NCI-H146 treated with DMSO at 0.1 percent for 48 hours (cell line): Measurements from ENCODE around the gene LRRC7.

Experiments
- DNase-seq: peaks from one replicate; lab custom pipeline; 2025; ENCODE audit not compliant: unreplicated experiment; lab: John Stamatoyannopoulos, UW

Gene LRRC7

DNA sequence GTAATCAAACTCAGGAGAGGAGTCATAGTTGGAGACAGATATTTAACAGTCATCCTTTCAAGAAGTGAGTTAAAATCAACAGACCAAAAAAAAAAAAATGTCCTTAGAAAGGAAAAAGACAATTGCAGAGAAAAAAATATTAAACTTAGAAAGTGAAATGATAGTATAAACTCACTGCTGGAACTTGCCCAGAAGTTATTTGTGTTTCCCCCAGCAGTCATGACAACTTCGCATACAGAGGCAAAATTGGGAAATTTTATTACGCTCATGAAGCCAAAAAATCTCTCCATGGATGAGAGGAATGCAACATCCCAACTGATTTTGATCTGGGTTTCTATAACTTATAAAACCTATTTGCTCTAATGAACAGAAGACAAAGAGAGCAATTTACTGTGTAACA is 198.2 kb downstream of the LRRC7 start:
- DNase-seq: no peak

DNA sequence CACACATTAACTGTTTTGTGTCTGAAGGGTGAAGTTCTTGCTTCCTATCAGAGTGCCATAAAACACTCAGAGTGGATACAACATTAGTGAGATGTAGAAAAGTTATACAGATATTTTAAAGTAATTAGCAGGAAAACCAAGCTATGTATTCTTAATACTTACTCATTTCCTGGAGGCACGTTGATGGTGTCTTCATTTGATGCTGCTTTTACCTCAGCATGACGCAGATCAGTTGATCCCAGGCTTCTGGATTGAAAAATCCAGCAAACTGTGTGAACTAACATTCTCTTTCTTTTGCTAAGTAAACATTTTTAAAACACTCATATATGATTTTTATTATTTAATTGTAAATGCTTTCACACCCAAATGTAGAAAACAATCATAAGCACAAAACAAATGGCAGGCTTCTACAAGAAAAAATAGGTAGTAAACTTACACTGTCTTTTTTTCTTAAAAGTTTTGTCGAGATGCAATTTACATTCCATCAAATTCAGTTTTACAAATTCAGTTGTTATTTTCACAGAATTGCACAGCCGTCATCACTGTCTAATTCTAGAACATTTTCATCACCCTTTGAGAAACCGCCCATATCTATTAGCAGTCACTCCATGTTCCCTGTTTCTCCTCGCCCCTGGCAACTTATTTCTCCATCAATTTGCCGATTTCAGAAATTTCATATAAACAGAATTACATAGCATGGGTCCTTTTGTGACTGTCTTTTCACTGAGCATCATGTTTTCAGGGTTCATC is 198.9 kb downstream of the LRRC7 start:
- DNase-seq: no peak

DNA sequence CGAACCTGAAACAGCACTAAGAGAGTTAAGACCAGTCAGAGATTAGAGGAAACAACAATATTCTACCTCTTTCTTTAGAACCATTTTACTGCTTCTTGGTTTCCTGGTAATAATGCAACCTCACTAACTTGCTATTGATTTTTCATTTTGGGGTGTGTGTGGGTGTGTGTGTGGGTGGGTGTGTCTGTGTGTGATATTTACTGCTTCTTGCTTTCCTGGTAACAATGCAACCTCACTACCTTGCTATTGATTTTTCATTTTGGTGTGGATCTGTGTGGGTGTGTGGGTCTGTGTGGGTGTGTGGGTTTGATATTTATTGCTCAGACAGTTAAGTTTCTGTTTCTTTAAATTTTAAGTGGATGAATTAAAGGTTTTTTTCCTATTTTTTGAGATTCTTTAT is 208.8 kb downstream of the LRRC7 start:
- no peak for DNase-seq

DNA sequence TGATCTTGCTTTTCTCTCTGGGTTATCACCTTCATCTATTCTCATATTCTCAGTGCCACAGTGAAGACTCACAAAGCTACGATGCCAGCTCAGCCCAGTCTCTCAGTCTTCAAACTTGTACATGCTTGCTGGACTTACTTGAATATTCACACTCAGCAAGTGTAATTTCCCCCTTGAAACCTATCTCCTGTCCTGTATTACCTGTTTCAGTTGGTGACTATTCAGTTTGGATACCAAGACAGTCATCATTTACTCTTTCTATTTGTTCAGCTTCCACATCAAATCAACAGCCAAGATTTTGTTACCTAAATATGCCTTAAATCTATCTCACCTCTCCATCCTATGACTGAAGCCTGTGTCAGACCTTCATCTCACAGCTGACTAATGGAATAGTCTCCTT is 209.7 kb downstream of the LRRC7 start:
- DNase-seq: no peak

DNA sequence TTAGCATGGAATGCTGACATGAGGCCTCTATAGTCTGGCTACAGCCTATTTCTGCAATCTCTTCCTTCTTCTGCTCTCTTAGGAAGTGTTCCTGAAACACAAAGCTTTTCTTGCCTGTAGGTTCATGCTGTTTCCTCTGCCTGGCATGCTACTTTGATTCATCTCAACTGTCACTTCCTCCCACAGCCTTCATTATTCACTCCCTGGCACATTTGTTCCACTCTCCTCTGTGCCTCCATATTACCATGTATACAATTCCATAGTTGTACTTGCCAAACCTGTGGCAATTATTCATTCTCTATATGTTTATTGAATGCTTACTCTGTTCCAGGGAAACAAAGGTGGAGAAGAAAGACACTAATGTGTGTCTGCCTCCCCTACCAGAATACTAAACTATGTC is 210.2 kb downstream of the LRRC7 start:
- no peak for DNase-seq

DNA sequence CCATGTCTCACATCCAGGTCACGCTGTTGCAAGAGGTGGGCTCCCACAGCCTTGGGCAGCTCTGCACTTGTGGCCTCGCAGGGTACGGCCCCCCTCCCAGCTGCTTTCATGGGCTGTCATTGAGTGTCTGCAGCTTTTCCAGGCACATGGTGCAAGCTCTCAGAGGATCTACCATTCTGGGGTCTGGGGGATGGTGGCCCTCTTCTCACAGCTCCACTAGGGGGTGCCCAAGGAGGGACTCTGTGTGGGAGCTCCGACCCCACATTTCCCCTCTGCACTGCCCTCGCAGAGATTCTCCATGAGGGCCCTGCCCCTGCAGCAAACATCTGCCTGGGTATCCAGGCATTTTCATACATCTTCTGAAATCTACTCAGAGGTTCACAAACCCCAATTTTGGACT is 219.4 kb downstream of the LRRC7 start:
- no peak for DNase-seq

DNA sequence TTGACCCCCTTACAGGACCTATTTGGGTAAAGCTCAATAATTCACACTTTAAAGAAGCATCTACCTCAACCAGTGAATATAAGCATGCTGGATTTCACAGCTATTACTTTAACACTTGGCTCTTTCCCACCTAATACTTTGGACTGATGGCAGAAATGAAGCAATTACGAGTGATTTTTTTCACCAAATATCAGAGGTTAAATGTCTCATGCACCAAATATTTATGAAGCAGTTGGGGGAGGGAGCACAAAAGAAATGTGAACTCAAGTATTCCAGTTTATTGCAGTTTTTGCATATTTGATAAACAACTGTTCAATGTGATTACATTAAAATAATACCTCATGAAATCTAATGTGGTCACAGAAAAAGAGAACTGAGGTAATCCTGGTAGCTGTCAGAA is 223.6 kb downstream of the LRRC7 start:
- DNase-seq: no peak

DNA sequence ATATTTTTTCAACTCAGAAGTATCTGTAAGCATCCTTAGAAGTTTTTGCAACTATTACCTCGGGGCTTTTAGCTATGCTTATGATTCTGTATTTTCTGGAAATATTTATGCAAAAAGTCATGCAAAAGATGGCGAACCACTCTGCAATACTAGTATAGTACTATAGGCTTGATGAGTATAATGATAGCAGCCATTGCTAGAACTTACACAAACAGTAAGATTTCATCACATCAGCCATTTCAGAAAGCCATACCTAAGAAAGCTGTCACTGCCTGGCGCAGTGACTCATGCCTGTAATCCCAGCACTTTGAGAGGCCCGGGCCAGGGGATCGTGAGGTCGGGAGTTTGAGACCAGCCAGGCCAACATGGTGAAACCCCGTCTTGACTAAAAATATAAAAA is 227.1 kb downstream of the LRRC7 start:
- no peak for DNase-seq

DNA sequence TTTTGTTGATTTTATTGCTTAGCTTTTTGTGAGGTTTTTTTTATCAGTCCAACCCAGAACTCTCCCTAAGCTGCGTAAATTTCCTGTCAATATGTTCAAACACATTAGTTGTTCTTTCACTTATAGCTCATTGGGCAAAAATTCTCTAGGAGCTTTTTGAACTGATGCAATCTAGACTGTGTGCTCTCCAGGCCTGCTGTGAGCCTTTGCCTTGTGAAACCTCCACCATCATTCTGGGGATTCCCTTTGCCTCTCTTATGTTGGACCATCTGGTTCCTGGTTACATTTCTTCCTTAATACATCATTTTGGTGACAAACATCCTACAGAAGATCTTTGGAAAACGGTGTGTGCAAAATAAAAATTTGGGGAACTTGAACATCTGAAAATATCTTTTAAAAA is 247.2 kb downstream of the LRRC7 start:
- DNase-seq: no peak

DNA sequence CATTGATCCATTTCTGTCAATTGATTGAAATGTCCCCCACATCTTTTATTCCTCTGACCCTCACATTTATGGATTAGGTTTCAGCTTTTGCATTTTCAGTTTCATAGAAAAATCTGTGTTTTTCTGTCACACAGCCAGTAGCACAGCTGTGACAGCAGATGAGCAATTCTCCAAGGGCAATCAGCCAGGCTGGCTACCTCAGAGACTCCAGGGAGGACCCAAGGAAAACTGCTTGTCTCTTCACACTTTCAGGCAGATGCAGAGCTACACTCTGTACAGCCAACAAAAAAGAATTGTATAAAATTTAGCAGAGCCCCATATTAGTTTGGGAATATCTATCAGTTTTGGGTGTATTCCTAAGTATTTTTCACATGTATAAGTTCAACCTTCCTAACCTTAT is 257.2 kb downstream of the LRRC7 start:
- DNase-seq: no peak

DNA sequence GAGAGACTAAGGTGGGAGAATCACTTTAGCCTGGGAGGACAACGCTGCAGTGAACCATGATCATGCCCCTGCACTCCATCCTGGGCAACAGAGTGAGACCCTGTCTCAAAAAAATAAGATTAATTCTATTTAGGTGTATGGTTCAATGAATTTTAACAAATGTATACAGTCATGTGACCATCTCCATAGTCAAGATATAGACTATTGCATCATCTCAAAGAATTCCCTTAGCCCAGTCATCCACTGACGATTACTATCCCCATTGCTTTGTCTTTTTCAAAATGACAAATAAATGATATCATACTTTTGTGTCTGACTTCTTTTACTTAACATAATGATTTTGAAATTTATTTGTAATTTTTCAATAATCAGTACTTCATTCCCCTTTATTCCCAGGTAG is 260.0 kb downstream of the LRRC7 start:
- no peak for DNase-seq

DNA sequence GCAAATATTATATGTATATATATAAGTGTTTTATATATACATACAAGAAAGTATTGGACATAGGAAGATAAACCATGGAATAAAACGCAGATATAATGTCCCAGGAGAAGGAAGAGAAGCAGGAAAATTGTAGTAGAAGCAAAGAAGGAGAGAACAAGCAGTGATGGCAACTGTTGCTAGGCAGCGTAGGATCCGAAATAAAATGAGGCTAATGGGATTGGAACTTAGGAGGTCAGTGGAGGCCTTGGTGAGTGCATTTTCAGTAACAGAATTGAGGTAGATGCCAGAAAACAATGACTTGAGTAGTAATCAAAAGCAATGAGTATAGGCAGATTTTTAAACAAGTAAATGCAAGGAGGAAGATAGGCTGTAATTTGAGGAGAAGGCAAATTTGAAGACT is 265.8 kb downstream of the LRRC7 start:
- no peak for DNase-seq

DNA sequence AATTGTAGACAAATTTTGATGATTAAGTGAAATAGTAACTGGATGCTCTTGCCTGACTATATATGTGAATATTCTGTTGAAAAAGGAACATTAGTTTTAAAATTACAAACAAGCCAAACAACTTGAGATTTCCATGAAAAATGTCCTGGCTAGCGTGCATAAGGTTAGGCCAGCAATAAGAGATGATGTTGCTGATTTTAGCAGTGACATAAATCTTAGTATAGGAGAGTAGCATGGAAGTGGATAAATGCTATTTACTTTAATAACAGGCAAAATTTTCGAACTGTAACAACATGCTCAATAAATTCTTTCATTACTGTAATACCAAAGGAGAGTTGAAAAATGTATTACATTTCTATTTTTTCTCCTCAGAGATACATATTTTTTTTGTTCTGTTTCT is 266.6 kb downstream of the LRRC7 start:
- DNase-seq: no peak

DNA sequence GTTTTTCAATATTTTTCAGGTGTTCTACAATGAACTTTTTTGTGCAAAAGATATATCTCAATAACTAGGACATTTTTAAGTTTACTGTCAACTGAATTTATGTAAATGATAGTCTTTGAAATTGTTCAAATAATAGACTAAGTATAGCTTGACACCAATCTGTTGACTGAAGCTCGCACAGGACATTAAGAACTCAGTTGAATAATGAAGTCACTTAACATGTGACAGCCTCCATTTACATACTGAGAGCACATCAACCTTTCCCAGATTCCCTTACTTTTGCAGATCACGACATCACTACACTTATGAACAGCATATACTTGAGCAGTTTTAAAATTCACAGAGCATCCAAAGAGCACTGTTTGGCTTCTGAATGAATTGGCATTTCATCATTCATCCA is 268.2 kb downstream of the LRRC7 start:
- DNase-seq: no peak

DNA sequence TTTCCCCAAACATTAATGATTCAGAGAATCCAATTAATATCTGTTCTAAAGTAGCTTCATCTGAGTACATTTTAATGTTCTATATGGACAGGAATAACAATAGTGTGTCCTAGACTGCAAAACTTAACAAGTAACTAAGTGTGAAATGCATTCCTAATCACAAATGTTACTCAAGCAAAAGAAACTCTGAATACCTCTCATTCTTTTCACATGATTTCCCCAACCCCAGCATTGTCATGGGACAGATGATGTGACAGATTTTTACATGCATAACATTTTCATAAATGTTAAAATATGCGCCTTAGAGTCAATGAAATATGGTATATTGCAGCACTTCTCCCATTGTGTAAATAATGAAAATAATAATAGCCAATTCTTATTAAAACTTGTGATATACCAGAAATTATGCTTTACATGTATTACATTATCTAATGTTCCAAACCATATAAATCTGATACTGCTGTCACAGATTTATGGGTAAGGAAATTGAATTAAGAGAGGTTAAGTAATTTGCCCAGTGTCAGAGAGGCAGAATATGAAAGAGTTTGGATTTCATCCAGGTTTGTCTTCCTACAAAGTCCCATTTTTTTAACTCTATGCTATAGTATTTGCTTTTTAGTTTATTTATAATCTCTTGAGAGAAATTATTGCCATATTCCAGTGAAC is 269.4 kb downstream of the LRRC7 start:
- DNase-seq: no peak

DNA sequence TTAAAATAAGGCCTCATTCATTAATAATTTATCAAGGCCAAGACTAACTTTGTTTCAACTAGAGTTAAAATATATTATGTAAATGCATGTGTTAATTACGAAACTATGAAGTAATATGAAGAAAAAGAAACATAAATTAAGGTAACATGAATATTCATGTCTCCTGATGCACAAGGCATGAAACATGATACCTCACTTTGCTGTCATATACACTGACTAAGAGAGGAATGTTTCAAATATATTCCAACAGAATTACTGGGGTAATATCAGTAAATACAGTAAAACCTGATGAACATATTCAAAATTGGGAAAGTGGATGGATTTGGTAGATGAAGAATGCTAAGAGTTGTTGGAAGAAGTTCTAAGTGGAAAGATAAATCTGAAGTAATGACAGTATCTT is 274.6 kb downstream of the LRRC7 start:
- no peak for DNase-seq

DNA sequence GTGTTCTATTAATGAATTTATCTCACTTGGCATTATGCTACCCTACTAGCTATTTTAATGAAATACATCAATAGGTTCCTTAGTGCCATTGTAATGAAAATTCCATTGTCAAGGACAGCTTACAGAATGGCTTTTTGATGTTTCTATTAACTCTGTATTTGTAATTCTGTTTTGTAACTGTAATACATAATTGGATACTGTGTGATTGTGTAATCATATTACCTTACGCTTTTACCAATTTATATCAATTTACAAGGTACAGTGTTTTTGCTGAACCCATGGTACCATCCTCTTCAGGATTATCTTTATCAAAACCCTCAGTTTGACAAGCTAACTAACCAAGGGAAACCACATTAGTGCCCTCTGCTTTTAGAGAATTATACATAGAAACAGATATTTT is 277.9 kb downstream of the LRRC7 start:
- no peak for DNase-seq

DNA sequence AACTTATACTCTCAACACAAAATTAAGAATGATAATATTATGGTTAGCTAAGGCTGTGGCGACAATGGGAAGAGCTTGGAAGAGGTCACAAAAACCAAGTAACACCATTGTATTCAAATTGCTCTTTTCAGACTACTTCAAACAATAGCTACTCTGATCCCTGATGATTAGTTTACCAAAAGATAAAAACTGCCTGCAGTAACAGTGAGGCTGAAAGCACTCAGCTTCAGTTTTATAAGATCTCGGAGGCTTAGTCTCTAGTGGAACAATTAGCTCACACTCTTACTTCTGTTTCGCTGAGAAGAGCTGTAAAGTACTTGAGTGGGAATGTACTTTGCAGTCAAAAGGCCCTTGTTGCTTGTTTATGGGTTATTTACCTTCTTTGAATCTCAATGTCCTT is 278.5 kb downstream of the LRRC7 start:
- no peak for DNase-seq

DNA sequence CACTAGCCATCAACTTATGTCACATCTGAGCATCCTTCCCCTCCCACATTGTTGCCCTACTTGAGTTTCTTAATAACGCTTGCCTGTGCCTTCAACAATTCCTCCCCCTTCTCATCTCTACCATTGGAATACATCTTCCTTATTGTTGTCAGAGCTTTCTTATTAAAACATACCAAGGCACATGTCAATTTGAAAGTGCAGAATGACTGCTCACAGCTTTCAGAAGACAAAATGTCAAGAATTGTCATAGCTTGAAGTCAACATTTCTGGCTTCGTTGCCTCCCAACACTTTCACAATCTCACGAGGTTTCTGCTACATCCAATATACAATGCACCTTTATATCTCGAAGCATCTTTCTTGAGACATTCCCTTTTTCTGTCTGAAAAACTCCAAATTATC is 279.9 kb downstream of the LRRC7 start:
- no peak for DNase-seq

DNA sequence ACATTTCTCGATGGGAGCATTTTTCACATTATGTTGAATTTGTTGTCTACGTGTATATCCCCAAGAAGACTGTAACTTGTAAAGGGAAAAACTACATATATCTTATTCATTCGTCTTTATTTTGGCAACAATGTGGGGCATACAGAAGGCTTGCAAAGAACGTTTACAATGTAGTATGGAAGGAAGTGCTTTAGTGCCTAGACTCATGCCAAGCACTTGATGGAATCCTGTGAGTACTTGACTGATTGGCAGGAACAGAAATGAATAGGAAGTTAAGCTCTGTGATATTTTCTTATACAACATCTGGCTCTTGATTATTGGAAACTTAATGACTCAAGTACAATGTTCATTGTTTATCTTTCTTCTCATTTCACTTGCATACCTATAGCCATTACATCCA is 284.4 kb downstream of the LRRC7 start:
- DNase-seq: no peak

DNA sequence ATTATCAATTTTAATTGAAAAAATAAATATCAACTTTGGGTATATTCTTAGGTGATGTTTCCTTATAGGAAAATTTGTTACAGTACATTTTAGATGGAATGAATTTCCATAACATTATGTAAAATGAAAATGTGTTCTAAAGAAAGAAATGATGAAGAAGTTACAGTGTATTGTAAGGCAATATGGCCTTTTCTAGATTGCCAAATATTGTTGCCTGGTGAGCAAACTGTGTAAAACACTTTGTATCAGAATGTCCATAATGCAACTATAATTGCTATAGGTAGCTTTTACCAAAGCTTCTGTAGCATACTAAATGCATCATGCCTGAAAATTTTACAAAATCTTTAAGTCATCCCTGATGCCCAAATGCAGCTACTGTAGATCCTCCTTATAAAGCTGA is 285.0 kb downstream of the LRRC7 start:
- no peak for DNase-seq

DNA sequence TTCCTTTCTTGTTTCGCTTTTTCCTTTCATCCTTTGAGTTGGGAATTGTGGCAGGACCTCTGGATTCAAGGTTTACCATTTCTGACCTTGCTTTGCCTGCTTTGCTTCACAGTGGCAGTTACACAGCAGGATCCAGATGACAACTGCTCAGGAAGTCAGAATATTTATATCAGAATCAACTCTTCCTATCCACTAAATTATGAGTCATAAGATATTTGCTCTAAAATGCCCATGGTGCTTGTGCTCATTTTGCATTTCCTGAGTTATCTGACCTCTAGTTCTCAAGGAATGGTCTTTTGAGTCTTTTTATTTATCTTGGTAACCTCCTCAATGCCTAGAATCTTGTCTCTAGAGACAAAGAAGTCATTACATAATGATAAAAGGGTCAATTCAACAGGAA is 290.8 kb downstream of the LRRC7 start:
- DNase-seq: no peak

DNA sequence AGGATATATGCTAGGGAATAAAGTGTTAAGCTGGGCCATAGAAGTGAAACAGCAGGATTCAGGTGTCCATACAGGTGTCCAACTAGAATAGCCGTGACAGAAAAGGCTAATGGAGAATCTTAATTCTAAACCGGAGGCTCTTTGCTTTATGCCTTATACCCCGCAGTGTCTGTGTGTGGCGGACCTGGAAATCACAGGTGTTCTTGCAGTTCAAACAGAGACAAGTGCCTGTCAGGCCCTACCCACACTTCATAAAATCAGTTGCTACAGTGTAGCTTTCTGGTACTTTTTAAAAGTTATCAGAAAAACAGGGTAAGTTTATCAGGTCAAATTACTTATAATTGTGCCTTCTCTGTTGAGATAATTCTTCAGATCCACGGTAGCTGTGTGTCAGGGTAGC is 293.9 kb downstream of the LRRC7 start:
- DNase-seq: no peak
